CD14-positive monocyte (primary cell): ENCODE measurements around the gene C10orf143. TPM values are rescaled to one million over a fixed set of nuclear protein-coding genes. Genes with fewer than 3 reads are reported as not detected.

ENCODE experiments used
- DNase-seq, 3 donors: peaks; one replicate each; pipeline ENCODE4 v3.0.0-alpha.2; 2011 to 2022
- H2AFZ ChIP-seq: 2 replicates; pipeline ENCODE4 v1.6.0; 2012; ENCODE audit warnings: mild to moderate bottlenecking, low read depth, low read length, inconsistent platforms; ENCODE audit not compliant: insufficient read depth, poor library complexity, severe bottlenecking
- H3K27ac ChIP-seq, 2 donors: 1 replicate in 1 of 2; 2 replicates in 1 of 2; pipeline ENCODE4 v1.5.1; 2012 to 2013; ENCODE audit warnings: low read length in 2 of 2, control low read depth in 1 of 2, inconsistent platforms in 1 of 2, low read depth in 1 of 2, mild to moderate bottlenecking in 1 of 2
- H3K27me3 ChIP-seq, 2 donors: one replicate each; pipeline versions ENCODE4 v1.6.0 to v1.6.1; 2011 to 2013; ENCODE audit warnings: low read length in 2 of 2; ENCODE audit not compliant: control insufficient read depth in 2 of 2, insufficient read depth in 2 of 2
- H3K36me3 ChIP-seq, 2 donors: replicated peaks in 1 of 2; 1 replicate in 1 of 2; 2 replicates in 1 of 2; pipeline versions ENCODE4 v1.5.1 to v1.6.1; 2012 to 2013; ENCODE audit warnings: low read length in 2 of 2, control low read depth in 1 of 2, inconsistent platforms in 1 of 2, mild to moderate bottlenecking in 1 of 2; ENCODE audit not compliant: insufficient read depth in 2 of 2, control insufficient read depth in 1 of 2
- H3K4me1 ChIP-seq, 2 donors: 1 replicate in 1 of 2; 2 replicates in 1 of 2; pipeline versions ENCODE4 v1.5.1 to v1.6.1; 2012 to 2013; ENCODE audit warnings: low read length in 2 of 2, control low read depth in 1 of 2, inconsistent platforms in 1 of 2, mild to moderate bottlenecking in 1 of 2, moderate library complexity in 1 of 2; ENCODE audit not compliant: insufficient read depth in 2 of 2, control insufficient read depth in 1 of 2
- H3K4me2 ChIP-seq: replicated peaks from 2 replicates; pipeline ENCODE3; 2012; ENCODE audit warnings: low read length, moderate library complexity, mild to moderate bottlenecking; ENCODE audit not compliant: poor library complexity, severe bottlenecking; ENCODE audit errors: extremely low read depth
- H3K4me3 ChIP-seq, 3 experiments: fragments of 200-600 bp in 1 of 3; sonication (generic) in 1 of 3; replicated peaks in 1 of 3; 1 replicate in 2 of 3; 2 replicates in 1 of 3; pipeline ENCODE4 v1.5.1; 2011 to 2013; ENCODE audit warnings: low read length in 3 of 3, mild to moderate bottlenecking in 3 of 3, control low read depth in 2 of 3, low read depth in 2 of 3, inconsistent platforms in 1 of 3, moderate library complexity in 1 of 3
- H3K79me2 ChIP-seq: 2 replicates; pipeline ENCODE4 v1.6.0; 2012; ENCODE audit warnings: mild to moderate bottlenecking, control low read depth, inconsistent platforms, low read length, moderate library complexity; ENCODE audit not compliant: insufficient read depth
- H3K9ac ChIP-seq: 2 replicates; pipeline ENCODE4 v1.6.0; 2017; ENCODE audit warnings: low read length, mild to moderate bottlenecking; ENCODE audit not compliant: insufficient read depth, poor library complexity, severe bottlenecking
- H3K9me3 ChIP-seq, 2 donors: replicated peaks in 1 of 2; 1 replicate in 1 of 2; 2 replicates in 1 of 2; pipeline versions ENCODE4 v1.5.1 to v1.6.1; 2012 to 2013; ENCODE audit warnings: low read length in 2 of 2, control low read depth in 1 of 2; ENCODE audit not compliant: control insufficient read depth in 1 of 2, insufficient read depth in 1 of 2
- H4K20me1 ChIP-seq: 2 replicates; pipeline ENCODE4 v1.6.0; 2012; ENCODE audit warnings: mild to moderate bottlenecking, low read length, control low read depth, moderate library complexity; ENCODE audit not compliant: insufficient read depth
- H3K27ac Mint-ChIP-seq, 7 donors: one replicate each; pipeline ENCODE4 v1.8.0; 2020; ENCODE audit warnings: mild to moderate bottlenecking in 7 of 7, mixed read lengths in 7 of 7, moderate library complexity in 6 of 7, inconsistent platforms in 2 of 7
- H3K27me3 Mint-ChIP-seq, 3 donors: one replicate each; pipeline ENCODE4 v1.8.0; 2021 to 2022; ENCODE audit warnings: low read depth in 3 of 3, mild to moderate bottlenecking in 3 of 3, mixed read lengths in 3 of 3, moderate library complexity in 3 of 3, inconsistent platforms in 1 of 3
- H3K36me3 Mint-ChIP-seq, 2 donors: one replicate each; pipeline ENCODE4 v1.8.0; 2020; ENCODE audit warnings: mixed read lengths in 2 of 2, inconsistent platforms in 1 of 2, mild to moderate bottlenecking in 1 of 2
- H3K4me1 Mint-ChIP-seq: one replicate; pipeline ENCODE4 v1.8.0; 2020; ENCODE audit warnings: mild to moderate bottlenecking, mixed read lengths
- H3K4me3 Mint-ChIP-seq, 2 donors: one replicate each; pipeline ENCODE4 v1.8.0; 2020; ENCODE audit warnings: mild to moderate bottlenecking in 2 of 2, mixed read lengths in 2 of 2, moderate library complexity in 1 of 2
- H3K9me3 Mint-ChIP-seq, 7 donors: one replicate each; pipeline ENCODE4 v1.8.0; 2020 to 2022; ENCODE audit warnings: mixed read lengths in 7 of 7, mild to moderate bottlenecking in 6 of 7, moderate library complexity in 6 of 7, inconsistent platforms in 2 of 7
- WGBS: methylation state at CpG from one replicate; pipeline ENCODE4 v1.1.5; 2013; ENCODE audit warnings: missing lambda C conversion rate; ENCODE audit not compliant: insufficient coverage; 5-methylcytosine and 5-hydroxymethylcytosine counted together
- intact Hi-C, 2 donors: fragments of 100-400 bp; cut with micrococcal nuclease; formaldehyde crosslinking; loops; one replicate each; pipeline versions ENCODE4 v1.15.0 to v1.15.1; 2023
- polyA plus RNA-seq, 3 donors: library from polyadenylated mRNA; depleted of rRNA in 1 of 3; unstranded in 2 of 3; stranded (reverse) in 1 of 3; fragments of 300-500 nt in 2 of 3; fragments of >200 nt in 1 of 3; fragmentation: Illumina TruSeq in 2 of 3; gene quantifications; 1 replicate in 2 of 3; 2 replicates in 1 of 3; pipeline ENCODE4 v1.2.3, GENCODE V29; 2012 to 2021
- TF ChIP-seq, protein P1 (sequence below): fragments of 200-600 bp; IDR thresholded peaks from one replicate; pipeline ENCODE4 v1.8.0; 2022; ENCODE audit warnings: antibody characterized with exemption, mild to moderate bottlenecking

The C10orf143 gene
- polyA plus RNA-seq, 3 donors = 3.6 to 11.6 (median 8.0) TPM

DNA sequence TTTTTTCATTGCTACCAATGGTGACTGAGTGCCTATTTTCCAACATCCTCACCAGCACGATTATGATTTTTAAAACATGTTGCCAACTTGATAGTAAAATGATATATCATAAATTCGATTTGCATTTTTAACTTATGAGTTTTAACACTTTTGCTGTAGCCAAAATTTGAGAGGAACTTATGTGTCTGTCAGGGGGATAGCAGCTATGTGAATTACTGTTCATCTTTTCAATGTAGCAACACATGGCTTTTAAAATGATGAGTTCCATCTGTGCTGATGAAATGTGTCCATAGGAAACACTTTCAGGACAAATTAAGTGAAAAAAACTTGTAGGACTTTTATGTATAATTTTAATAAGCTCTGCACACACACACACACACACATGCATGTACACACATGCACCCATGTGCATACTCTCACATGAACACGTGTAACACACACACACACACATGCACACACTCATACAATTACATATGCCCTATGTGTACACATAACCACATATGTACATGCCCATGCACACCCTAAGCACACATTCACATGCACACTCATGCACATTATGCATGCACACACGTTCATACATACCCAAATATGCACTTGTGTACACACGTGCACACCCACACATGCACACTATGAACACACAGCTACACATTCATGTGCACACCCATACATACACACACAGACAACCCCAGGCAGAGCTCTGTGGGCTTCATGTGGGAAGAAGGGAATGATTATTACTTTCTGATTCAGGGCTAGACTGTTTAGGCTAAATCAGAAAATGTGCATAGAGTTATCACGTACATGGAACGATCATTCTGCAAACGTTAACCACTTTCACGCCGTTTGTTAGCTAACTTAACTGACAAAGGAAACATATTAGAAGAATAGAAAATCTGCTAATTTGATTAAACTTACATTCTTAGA is 68.9 kb downstream of the C10orf143 start:
- H3K27ac ChIP-seq = no peak overlapping the region
- H2AFZ ChIP-seq = no peak overlapping the region
- no peaks in the 10 kb centered on the region for H4K20me1 ChIP-seq
- no peaks in the 10 kb centered on the region for H3K9me3 ChIP-seq
- Mint-ChIP-seq H3K27ac (no peak overlapping the region), H3K36me3 (no peaks in the 10 kb centered on the region), H3K4me3 (no peak overlapping the region), H3K9me3 (peaks cover 0 to 3% (median 0%) of the 10 kb centered on the region in 7 donors), H3K27me3 (peaks cover 6 to 7% (median 6%) of the 10 kb centered on the region in 3 donors), H3K4me1 (no peaks in the 10 kb centered on the region)
- no peaks in the 10 kb centered on the region for H3K36me3 ChIP-seq
- no peaks in the 10 kb centered on the region for H3K27me3 ChIP-seq
- no peak for DNase-seq
- no peak overlapping the region for H3K9ac ChIP-seq
- intact Hi-C loops = no loop called here
- WGBS = 60% methylated on average over 2 of the region's 10 CpGs
- no peak overlapping the region for H3K4me3 ChIP-seq
- no peak overlapping the region for H3K4me2 ChIP-seq
- H3K4me1 ChIP-seq = no peaks in the 10 kb centered on the region
- TF ChIP-seq, protein P1, sequence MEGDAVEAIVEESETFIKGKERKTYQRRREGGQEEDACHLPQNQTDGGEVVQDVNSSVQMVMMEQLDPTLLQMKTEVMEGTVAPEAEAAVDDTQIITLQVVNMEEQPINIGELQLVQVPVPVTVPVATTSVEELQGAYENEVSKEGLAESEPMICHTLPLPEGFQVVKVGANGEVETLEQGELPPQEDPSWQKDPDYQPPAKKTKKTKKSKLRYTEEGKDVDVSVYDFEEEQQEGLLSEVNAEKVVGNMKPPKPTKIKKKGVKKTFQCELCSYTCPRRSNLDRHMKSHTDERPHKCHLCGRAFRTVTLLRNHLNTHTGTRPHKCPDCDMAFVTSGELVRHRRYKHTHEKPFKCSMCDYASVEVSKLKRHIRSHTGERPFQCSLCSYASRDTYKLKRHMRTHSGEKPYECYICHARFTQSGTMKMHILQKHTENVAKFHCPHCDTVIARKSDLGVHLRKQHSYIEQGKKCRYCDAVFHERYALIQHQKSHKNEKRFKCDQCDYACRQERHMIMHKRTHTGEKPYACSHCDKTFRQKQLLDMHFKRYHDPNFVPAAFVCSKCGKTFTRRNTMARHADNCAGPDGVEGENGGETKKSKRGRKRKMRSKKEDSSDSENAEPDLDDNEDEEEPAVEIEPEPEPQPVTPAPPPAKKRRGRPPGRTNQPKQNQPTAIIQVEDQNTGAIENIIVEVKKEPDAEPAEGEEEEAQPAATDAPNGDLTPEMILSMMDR = no peak
- H3K79me2 ChIP-seq = no peaks in the 10 kb centered on the region

DNA sequence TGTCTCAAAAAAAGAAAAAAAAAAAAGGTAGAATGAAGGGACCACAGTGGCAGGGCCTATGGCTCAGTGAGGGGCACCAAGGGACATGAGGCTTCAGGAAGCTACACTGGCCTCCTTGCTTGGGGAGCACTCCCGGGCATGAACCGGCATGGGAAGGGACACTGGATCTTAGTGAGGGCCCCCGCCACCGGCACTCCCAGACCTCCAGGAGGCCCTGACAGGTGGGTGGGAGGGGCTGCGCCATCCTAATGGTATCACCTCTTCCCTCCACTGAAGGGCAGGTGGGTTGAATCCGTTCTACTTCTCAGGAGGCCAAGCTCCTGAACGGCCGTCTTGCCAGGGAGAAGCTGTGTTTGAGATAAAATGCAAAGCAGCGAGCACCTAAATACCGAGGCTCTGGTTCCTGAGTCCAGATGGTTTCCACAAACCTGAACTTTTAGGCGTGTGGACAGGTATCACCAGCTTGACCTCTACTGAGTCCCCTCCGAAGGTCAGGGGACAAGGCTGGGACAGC is 69.8 kb downstream of the C10orf143 start:
- H3K4me2 ChIP-seq = no peak overlapping the region
- no peaks in the 10 kb centered on the region for H3K36me3 Mint-ChIP-seq
- H3K79me2 ChIP-seq = no peaks in the 10 kb centered on the region
- H3K4me3 Mint-ChIP-seq = no peak overlapping the region
- no peaks in the 10 kb centered on the region for H3K4me1 ChIP-seq
- H3K9me3 Mint-ChIP-seq = peaks cover 0 to 3% (median 0%) of the 10 kb centered on the region in 7 donors
- H3K9me3 ChIP-seq = no peaks in the 10 kb centered on the region
- no peak for DNase-seq
- H3K4me3 ChIP-seq = no peak overlapping the region
- TF ChIP-seq, protein P1 = no peak
- H3K9ac ChIP-seq = no peak overlapping the region
- 71% methylated on average over 4 of the region's 12 CpGs for WGBS
- no peak overlapping the region for H3K27ac ChIP-seq
- H3K4me1 Mint-ChIP-seq = no peaks in the 10 kb centered on the region
- no peak overlapping the region for H2AFZ ChIP-seq
- intact Hi-C loops = no loop called here
- H3K36me3 ChIP-seq = no peaks in the 10 kb centered on the region
- peaks cover 6% of the 10 kb centered on the region in 3 donors for H3K27me3 Mint-ChIP-seq
- no peaks in the 10 kb centered on the region for H4K20me1 ChIP-seq
- H3K27me3 ChIP-seq = no peaks in the 10 kb centered on the region
- H3K27ac Mint-ChIP-seq = no peak overlapping the region
